BJ (cell line): Measurements from ENCODE around the gene HS1BP3. TPM values are rescaled to one million over a fixed set of nuclear protein-coding genes. Genes with fewer than 3 reads are reported as not detected.

Experiments used
- CTCF ChIA-PET: fragments of 350-600 bp; formaldehyde crosslinking; extraction: SDS; loops from one replicate; lab custom pipeline; 2021; ENCODE audit warnings: antibody characterized with exemption, inconsistent platforms; lab: Yijun Ruan, JAX
- POLR2A ChIA-PET: fragments of 300-600 bp; sonication (Branson Sonifier 250); formaldehyde crosslinking; extraction: SDS; loops from one replicate; lab custom pipeline; 2021; ENCODE audit warnings: antibody characterized with exemption; lab: Charles Lee
- DNase-seq: peaks from one replicate; pipeline ENCODE4 v3.0.0-alpha.2; 2011; ENCODE audit warnings: low read depth
- H3K27me3 ChIP-seq: 2 replicates; pipeline ENCODE4 v1.6.0; 2011; ENCODE audit warnings: low read length; ENCODE audit not compliant: control insufficient read depth, insufficient read depth
- H3K36me3 ChIP-seq: 2 replicates; pipeline ENCODE4 v1.5.1; 2011; ENCODE audit warnings: low read length; ENCODE audit not compliant: control insufficient read depth, insufficient read depth
- H3K4me3 ChIP-seq: 2 replicates; pipeline ENCODE4 v1.5.1; 2011; ENCODE audit warnings: low read depth, mild to moderate bottlenecking, control low read depth, low read length
- CTCF ChIP-seq: IDR thresholded peaks from 2 replicates; pipeline ENCODE4 v1.5.1; 2011; ENCODE audit warnings: low read depth, mild to moderate bottlenecking, control low read depth, inconsistent platforms, low read length, moderate library complexity; ENCODE audit not compliant: insufficient read depth
- polyA plus RNA-seq: library from polyadenylated mRNA; depleted of rRNA; stranded (reverse); fragments of >200 nt; gene quantifications from 2 replicates; pipeline ENCODE4 v1.2.3, GENCODE V29; 2011

Gene HS1BP3
- polyA plus RNA-seq, 1 experiment: 13.6 TPM

- H3K4me3 ChIP-seq: no peak overlapping the region
- ChIA-PET POLR2A (no interaction called here), CTCF (interaction anchor here (0.9 to 8.4 kb wide), 4 partner anchors 8 to 292 kb away, joined by 3 to 123 read pairs (median 6); partner anchors contain the start of gene GDF7)
- no peak for TF ChIP-seq CTCF
- H3K27me3 ChIP-seq: peaks cover 9% of the 10 kb centered on the region
- H3K36me3 ChIP-seq: no peaks in the 10 kb centered on the region
- no peak for DNase-seq
Observed at GRCh38 chr2:20671036-20671735, 20.3 kb upstream of the HS1BP3 start.

- H3K36me3 ChIP-seq: no peaks in the 10 kb centered on the region
- ChIA-PET POLR2A (no interaction called here), CTCF (interaction anchor here (0.9 to 11.3 kb wide), 4 partner anchors 9 to 293 kb away, joined by 3 to 126 read pairs (median 6); partner anchors contain the start of gene HS1BP3)
- no peak for TF ChIP-seq CTCF
- H3K4me3 ChIP-seq: no peak overlapping the region
- H3K27me3 ChIP-seq: peaks cover 16% of the 10 kb centered on the region
- DNase-seq: no peak
Observed at GRCh38 chr2:20670315-20671035, 19.6 kb upstream of the HS1BP3 start.

- TF ChIP-seq CTCF: no peak
- DNase-seq: no peak
- ChIA-PET POLR2A (no interaction called here), CTCF (interaction anchor here (0.9 to 11.3 kb wide), 4 partner anchors 8 to 112 kb away, joined by 3 to 126 read pairs (median 6); partner anchors contain the start of gene HS1BP3)
- H3K4me3 ChIP-seq: no peak overlapping the region
- H3K36me3 ChIP-seq: no peaks in the 10 kb centered on the region
- peaks cover 24% of the 10 kb centered on the region for H3K27me3 ChIP-seq
Observed at GRCh38 chr2:20669562-20670314, 18.8 kb upstream of the HS1BP3 start.

GRCh38 chr2:20668871-20669475 lies 18.1 kb upstream of the HS1BP3 start:
- Histone ChIP-seq H3K4me3 (no peak overlapping the region), H3K27me3 (peaks cover 31% of the 10 kb centered on the region), H3K36me3 (no peaks in the 10 kb centered on the region)
- ChIA-PET CTCF (interaction anchor here (0.6 to 11.3 kb wide), 3 partner anchors 16 to 112 kb away, joined by 3 to 126 read pairs (median 4); partner anchors contain the start of gene HS1BP3), POLR2A (no interaction called here)
- no peak for DNase-seq
- no peak for TF ChIP-seq CTCF
